SK-MEL-5 (cell line): ENCODE data around the gene PSD2. TPM values are rescaled to one million over a fixed set of nuclear protein-coding genes. Genes with fewer than 3 reads are reported as not detected.

Experiments used
- DNase-seq: peaks from one replicate; pipeline ENCODE4 v3.0.0-alpha.2; 2016; ENCODE audit warnings: low read depth, low spot score
- in situ Hi-C: cut with HindIII; loops from 2 replicates; pipeline ENCODE4 v1.10.0; 2016; ENCODE audit warnings: low sequenced_read_pairs, high pct_unique_total_duplicates, low pct_unique_long_range_greater_than_20kb
- total RNA-seq: library from RNA; depleted of rRNA; stranded (reverse); fragments of >200 nt; shearing (Covaris generic); gene quantifications from 2 replicates; pipeline ENCODE4 v1.2.3, GENCODE V29; 2014

Gene PSD2
- total RNA-seq, 1 experiment from 2014 or later = 0.08 TPM

DNA sequence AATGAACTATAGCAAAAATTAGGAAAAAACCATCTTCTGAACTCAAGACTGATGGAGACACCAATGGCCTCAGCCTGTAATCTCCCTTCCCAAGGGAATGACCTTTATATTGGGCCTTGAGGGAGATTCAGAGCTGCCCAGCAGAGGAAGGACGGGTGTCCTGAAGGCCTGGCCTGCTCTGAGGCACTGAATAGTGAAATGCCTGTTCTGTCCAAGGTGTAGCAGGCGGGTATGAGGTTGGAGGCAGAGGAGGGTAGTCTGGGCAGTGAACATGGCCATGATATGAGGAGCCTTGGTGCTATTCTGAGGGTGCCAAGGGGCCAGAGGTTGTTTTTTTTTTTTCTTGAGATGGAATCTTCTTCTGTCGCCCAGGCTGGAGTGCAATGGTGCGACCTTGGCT, 25.0 kb downstream of the PSD2 start:
- no peak for DNase-seq
- in situ Hi-C loops = no loop called here

DNA sequence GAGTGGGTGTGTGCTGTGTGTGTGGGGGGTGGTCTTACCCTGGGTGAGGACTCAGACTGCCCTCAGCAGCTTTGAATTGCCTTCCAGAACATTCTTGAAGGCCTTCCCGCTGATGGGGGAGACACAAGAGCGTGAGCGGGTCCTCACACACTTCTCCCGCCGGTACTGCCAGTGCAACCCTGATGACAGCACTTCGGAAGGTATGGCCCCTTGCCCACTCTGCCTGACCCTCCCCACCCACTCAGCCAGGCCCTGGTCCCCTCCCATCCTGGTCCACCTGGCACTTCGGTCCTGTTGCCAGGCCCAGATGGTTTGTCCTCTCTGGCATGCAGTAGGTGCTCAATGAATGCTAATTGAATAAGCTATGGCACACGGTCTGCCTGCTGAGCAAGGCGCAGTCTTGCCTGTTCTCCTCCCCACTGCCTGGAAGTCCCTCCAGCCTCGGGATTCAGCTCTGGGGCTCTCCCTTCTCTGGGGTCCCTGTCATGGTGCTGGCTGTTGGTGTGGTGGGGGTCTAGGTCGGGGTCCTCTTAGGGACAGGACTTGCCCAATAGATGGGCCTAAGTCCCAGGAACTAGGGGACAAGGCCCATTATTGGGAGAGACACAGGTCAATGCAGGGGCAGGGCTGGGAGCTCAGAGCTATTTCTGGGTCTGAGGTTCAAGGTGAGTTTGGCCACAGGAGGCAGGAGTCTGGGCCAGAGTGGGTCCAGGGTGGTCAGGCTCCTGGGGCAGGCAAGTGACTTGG, 26.4 kb downstream of the PSD2 start:
- in situ Hi-C loops = no loop called here
- no peak for DNase-seq

DNA sequence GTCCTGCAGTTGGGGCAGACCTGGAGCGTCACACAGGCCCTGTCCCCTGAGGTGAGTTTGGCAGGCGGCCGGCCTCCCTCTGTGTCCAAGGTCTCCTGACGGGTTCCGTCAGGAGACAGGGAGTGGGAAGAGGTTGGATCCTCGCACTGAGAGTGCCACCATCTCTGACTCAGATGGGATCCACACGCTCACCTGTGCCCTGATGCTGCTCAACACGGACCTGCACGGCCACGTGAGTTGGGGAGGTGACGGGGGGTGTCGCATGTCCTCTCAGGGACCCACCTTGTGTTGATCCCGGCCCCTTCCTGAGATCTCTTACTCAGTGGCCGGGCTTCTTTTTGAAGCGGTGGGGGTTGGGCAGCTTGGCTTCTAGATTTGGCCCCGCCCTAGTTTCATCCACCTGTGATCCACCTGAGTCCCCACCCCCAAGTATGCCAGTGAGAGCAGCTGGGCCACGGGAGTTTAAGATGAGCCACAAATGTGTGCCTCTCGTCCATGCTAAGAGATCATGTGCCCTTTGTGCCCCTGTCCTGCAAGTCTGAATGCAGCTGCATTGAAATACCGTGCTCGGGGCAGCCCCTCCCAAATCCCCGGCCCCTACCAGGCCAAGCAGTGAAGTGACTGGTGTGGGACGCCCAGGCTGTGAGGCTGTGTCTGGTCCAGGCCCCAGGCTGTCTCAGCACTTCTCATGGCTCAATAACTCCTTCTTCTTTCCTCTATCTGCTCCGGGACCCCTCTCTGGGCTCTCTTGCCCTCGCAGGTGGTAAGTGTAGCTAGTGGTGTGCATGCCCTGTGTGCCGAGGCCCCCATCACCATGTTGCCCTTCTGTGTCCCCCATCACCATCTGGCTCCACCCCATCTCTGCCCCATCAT, 27.2 kb downstream of the PSD2 start:
- DNase-seq = no peak
- in situ Hi-C loops = no loop called here

DNA sequence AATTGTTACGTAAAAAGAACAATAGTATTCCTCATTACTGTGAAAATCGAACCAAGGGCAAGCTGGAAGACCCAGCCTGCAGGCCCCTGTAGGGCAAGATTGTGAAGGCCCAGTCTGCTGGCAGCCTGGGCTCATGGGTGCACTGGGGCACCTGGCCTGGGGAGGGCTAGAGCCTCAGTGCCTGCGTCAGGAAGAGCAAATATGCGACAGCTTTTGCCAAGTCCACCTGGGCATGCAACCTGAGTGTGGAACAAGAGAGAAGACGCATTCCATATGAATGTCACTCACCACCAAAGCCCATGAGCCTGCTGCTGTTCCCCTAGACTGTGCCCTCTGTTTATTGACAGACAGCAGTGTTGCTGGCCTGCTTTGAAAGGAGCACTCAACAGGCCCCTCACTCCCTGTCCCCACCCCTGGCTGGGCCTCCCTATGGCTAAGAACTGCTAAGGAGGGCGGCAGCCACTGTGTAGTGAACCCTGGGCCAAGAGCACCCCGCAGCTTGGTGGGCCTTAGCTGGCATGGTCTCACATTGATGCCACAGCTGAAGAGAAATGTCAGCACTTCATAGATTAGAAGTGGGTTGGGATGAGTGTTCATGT, 28.2 kb downstream of the PSD2 start:
- in situ Hi-C loops = no loop called here
- DNase-seq = no peak

DNA sequence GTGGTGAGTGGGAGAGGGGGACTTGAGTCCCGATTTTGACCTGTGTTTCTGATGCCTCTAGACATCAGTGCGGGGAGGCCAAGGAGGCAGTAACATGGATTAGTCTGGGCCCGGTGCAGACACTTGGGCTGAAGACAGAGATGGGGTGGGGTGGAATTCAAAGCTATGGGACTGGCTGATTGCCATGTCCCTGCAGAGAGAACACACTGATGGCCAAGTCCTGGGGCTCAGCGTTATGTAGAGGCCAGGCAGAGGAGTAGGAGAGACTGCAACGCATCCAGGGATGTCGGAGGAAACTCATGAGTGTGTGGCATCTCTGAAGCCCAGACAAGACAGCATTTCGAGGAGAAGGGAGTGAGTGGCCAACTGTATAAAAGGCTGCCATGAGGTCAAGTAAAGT, 30.1 kb downstream of the PSD2 start:
- DNase-seq = no peak
- in situ Hi-C loops = no loop called here

DNA sequence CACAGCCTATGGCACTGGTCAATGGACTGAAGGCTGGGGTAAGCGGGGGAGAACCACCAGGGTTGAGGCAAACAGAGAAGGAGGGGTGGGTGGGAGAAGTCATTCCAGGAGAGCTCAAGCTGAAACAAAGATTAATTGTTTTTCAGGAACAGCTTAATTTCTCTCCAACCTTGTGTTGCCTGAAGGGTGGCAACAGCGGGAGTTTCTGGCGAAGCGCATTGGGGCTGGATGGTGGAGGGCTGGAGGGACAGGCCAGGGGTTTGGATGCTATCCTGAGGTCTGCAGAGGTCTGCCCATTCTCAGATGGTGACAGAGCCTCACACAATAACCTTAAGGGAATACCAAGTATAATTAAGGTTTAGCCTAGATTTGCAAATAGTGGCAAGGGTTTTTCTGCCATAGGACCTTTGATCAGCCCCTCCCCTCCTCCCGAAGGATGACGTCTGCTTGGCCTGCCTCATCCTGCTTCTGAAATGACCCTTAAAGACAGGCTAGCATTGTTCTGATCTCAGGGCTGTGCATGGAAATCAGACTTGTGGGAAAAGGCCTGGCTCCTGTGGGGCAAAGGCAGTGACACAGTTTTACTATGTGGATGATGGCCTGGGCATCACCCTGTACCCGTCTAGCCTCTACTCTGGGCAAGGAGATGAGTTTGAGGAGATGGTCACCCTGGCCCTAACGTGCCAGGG, 32.7 kb downstream of the PSD2 start:
- in situ Hi-C loops = no loop called here
- DNase-seq = peak; percentile 87

DNA sequence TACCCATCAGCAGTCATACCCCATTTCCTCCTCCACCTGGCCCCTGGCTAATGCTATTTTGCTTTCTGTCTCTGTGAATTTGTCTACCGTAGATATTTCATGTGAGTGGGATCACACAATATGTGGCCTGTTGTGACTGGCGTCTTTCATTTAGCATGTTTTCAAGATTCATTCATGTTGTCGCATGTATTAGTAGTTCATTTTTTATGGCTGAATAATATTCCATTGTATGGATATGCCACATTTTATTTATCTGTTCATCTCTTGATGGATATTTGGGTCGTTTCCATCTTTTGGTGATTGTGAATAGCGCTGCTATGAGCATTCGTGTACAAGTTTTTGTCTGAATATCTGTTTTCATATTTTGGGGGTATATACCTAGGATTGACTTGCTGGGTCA, 33.9 kb downstream of the PSD2 start:
- in situ Hi-C loops = no loop called here
- DNase-seq = no peak

DNA sequence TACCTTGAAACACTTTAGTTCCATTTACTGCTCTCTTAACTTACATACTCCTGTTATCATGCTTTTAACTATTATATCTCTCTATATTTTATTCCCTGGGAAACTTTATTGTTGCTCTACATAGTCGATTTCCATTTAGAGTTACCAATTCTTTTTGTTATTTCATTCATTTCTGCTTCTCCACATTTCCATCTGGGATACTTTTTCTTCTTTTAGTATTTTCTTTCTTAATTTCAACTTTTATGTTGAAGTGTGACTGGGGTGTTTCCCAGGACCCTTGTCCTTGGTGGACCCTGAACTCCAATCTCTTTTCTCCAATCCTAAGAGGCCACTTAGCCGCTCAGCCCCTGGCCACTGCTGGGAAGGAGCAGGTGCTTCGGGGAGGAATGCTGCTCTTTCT, 36.0 kb downstream of the PSD2 start:
- in situ Hi-C loops = no loop called here
- no peak for DNase-seq

DNA sequence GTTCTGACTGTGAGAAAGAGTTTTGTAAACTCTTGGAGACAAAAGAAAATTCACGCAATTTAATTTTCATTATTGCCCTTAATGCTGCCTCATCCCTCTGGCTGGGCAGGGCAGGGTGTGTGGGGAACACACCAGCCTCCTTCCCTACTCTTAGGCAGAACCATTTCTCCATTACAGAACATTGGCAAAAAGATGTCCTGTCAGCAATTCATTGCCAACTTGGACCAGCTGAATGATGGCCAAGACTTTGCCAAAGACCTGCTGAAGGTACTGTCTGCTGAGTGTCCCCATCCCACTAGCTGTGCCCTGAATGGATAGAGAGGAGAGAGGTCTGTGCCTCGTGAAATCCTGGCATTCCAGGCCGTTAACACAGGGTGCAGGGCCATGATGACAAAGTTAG, 37.9 kb downstream of the PSD2 start:
- in situ Hi-C loops = no loop called here
- no peak for DNase-seq

DNA sequence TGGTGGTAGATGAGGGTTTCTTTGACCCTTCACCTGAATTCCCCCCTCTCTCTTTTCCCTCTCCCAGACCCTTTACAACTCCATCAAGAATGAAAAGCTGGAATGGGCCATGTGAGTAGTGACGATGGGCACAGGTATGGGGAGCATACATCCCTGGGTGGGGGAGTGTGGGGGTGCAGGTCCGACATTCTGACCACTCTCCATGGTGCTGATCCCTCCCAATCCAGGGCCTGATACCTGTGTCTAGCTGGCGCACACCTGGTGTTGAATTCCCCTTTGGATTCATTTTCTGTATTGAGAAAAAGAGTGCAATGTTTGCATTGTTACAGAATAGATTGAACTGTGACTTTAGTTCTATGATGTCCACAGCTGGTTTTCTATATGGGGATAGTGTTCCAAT, 40.0 kb downstream of the PSD2 start:
- in situ Hi-C loops = no loop called here
- DNase-seq = no peak

DNA sequence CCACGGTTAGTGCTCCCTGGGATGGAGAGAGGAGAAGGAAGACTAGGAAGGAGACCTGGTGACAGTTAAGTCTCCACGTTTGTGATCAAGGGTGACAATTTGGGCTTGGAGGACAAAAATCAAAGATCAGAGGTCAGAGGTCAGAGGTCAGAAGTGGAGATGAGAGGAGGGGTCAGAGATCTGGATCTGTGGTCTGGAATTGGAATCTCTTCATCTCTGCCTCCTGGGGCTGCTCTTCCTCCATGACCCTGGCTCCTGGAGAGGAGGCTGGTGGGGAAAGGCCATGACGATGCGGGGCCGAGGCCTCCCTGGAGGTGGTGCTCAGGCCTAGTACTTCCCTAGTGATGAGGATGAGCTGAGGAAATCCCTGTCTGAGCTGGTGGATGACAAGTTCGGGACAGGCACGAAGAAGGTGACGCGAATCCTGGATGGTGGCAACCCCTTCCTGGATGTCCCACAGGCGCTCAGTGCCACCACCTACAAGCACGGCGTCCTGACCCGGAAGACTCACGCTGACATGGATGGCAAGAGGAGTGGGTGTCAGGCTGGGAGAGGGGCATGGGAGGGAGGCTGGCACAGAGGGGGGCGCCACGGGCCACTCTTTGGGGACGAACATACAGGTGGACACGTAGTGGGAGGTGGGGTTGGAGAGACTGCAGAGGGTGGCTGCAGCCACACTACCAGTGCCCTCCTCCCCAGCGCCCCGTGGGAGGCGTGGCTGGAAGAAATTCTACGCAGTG, 41.0 kb downstream of the PSD2 start:
- DNase-seq = no peak
- in situ Hi-C loops = no loop called here

DNA sequence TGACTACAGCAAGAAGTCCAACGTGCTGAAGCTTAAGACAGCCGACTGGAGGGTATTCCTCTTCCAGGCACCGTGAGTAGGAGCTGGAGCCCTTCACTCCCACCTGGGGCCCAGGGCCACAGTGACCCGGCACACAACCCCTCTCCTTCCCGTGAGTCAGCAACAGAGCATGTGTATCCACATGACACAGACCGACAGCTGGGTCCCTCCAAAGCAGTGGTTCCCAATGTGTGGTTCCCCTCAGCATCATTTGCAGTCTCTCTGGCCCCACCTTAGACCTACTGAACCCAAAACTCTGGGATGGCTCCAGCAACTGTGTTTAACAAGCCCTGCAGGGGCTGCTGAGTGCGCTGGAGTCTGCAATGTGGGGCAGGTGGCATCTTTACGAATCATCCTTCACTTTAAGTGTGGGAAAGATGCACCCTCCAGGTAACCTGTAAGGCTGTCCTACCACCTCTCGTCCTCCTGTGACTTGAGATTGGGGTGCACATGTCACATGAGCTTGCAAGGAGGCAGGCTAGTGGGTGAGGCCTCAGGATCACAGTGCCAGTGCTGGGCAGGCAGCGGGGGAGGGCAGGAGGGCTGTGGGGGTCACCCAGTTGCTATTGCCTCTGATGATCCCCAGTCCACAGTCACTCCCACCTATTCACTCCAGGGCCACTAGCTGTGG, 42.2 kb downstream of the PSD2 start:
- in situ Hi-C loops = no loop called here
- no peak for DNase-seq

DNA sequence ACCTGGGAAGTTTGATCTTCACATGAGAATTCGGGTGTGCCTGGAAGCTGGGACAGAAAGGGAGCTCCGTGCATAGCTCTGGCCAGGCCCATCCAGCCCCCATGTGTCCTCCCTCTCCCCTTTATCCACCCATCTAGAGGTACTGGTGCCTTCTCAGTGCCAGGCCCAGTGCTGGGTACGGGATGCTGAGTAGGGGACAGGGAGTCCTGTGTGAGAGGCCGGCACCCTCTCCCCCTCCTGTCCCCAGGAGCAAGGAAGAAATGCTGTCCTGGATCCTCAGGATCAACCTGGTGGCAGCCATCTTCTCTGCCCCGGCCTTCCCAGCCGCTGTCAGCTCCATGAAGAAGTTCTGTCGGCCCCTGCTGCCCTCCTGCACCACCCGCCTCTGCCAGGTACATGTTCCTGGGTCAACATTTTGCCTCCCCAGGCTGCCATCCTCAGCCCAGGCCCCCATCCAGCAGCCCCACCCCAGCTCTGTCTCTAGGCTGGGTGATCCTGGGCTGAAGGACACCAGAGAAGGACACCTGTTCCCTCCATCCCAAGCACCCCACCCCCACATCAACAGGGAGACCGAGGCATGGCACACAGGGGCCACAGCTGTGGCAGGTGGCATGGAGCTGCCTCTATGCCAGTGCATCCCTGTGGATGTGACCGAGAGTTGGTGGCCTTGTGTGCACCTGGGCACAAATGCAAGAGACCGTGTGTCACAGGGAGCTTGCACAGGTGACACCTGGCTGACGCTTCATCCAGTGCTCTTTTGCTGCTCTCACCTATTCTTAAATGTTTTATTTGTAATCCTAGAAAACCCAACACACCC, 43.0 kb downstream of the PSD2 start:
- in situ Hi-C loops = no loop called here
- no peak for DNase-seq

DNA sequence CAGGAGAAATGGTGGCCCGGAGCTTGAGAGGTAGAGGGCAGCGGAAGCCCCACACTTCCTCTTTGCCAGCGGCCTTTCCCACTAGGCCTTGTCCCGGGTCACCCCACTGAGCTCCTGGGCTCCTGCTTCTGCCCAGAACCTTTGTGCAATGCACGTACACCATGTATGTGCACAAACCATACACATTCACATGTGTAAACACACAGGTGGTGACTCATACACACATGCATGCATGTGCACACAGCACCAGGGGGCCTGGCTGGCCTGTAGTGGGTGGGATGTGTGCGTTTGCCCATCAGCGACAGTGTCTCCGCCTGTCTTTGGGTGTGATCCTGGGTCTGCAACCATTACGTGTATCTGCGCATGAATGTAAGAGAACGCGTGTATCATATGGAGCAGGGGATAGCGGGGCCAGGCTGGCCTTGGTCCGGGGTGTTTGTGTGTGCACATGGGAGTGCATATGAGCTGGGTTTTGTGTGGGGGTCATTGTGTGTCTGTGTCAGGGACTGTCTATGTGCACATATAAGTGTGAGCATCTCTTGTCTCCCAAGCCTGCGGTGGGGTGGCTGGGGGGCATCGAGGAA, 43.7 kb downstream of the PSD2 start:
- DNase-seq = no peak
- in situ Hi-C loops = no loop called here

DNA sequence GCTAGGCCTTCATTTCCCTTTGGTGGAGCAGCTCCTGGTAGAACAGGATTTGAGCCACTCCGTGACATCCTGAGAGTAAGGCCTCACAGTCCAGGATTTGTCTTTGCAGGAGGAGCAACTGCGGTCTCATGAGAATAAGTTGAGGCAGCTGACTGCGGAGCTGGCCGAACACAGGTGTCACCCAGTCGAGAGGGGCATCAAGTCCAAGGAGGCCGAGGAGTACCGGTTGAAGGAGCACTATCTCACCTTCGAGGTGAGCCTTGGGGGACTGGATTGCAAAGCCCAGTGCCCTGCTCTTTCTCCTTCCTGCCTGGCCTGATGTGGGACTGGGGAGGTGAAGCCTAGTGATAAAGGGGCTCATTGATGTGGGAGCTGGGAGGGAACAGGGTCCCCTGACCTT, 44.3 kb downstream of the PSD2 start:
- no peak for DNase-seq
- in situ Hi-C loops = no loop called here

DNA sequence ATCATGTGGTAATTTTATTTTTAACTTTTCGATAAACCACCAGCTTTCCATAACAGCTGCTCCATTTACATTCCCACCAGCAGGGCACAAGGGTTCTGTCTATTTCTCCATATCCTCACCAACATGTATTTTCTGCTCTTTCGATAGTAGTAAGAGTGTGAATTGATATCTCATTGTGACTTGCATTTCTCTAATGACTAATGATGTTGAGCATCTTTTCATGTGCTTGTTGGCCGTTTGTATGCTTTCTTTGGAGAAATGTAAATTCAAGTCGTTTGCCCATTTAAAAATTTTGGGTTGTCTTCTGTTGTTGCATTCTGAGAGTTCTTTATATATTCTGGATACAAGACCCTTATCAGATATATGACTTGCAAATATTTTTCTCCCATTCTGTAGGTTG, 45.9 kb downstream of the PSD2 start:
- in situ Hi-C loops = no loop called here
- peak; percentile 24 for DNase-seq
